Measurements from ENCODE around the gene PRKAR2B. TPM values are rescaled to one million over a fixed set of nuclear protein-coding genes. Genes with fewer than 3 reads are reported as not detected.
A peak's percentile ranks its signal among the peaks of the same experiment; 100 is the strongest.

The PRKAR2B gene
- polyA plus RNA-seq, 2 donors, result 2.9 to 6.5 TPM

GRCh38 chr7:107206136-107206535 lies 161.6 kb downstream of the PRKAR2B start:
- Histone ChIP-seq H3K27ac (ENCODE audit: low read depth in 2 of 2, low read length in 1 of 2) (no peak overlapping the region), H3K27me3 (ENCODE audit: control insufficient read depth in 1 of 2, insufficient read depth in 2 of 2, low read length in 2 of 2) (no peaks in the 10 kb centered on the region), H3K36me3 (ENCODE audit: control insufficient read depth in 2 of 2, insufficient read depth in 2 of 2, low read length in 1 of 2) (peaks cover 15% of the 10 kb centered on the region in 2 donors), H3K4me1 (ENCODE audit: control insufficient read depth in 2 of 2, insufficient read depth in 2 of 2, low read length in 1 of 2) (no peaks in the 10 kb centered on the region), H3K4me3 (ENCODE audit: low read depth in 1 of 2, low read length in 2 of 2) (no peak overlapping the region), H3K9me3 (ENCODE audit: control insufficient read depth in 2 of 2, insufficient read depth in 1 of 2, low read depth in 1 of 2, low read length in 1 of 2) (no peaks in the 10 kb centered on the region)
- WGBS, 2 donors, result 96 to 97% methylated on average over 6 of the region's 6 CpGs

GRCh38 chr7:107206706-107207105 lies 162.2 kb downstream of the PRKAR2B start:
- H3K4me3 ChIP-seq (ENCODE audit: low read depth in 1 of 2, low read length in 2 of 2), result no peak overlapping the region
- peaks cover 14 to 15% of the 10 kb centered on the region in 2 donors for H3K36me3 ChIP-seq (ENCODE audit: control insufficient read depth in 2 of 2, insufficient read depth in 2 of 2, low read length in 1 of 2)
- no peaks in the 10 kb centered on the region for H3K9me3 ChIP-seq (ENCODE audit: control insufficient read depth in 2 of 2, insufficient read depth in 1 of 2, low read depth in 1 of 2, low read length in 1 of 2)
- H3K27me3 ChIP-seq (ENCODE audit: control insufficient read depth in 1 of 2, insufficient read depth in 2 of 2, low read length in 2 of 2), result no peaks in the 10 kb centered on the region
- H3K4me1 ChIP-seq (ENCODE audit: control insufficient read depth in 2 of 2, insufficient read depth in 2 of 2, low read length in 1 of 2), result no peaks in the 10 kb centered on the region
- H3K27ac ChIP-seq (ENCODE audit: low read depth in 2 of 2, low read length in 1 of 2), result no peak overlapping the region
- WGBS, 2 donors, result 58 to 60% methylated on average over 3 of the region's 3 CpGs

GRCh38 chr7:107207459-107207858 lies 163.0 kb downstream of the PRKAR2B start:
- Histone ChIP-seq H3K9me3 (ENCODE audit: control insufficient read depth in 2 of 2, insufficient read depth in 1 of 2, low read depth in 1 of 2, low read length in 1 of 2) (no peaks in the 10 kb centered on the region), H3K27me3 (ENCODE audit: control insufficient read depth in 1 of 2, insufficient read depth in 2 of 2, low read length in 2 of 2) (no peaks in the 10 kb centered on the region), H3K4me1 (ENCODE audit: control insufficient read depth in 2 of 2, insufficient read depth in 2 of 2, low read length in 1 of 2) (no peaks in the 10 kb centered on the region), H3K27ac (ENCODE audit: low read depth in 2 of 2, low read length in 1 of 2) (no peak overlapping the region), H3K36me3 (ENCODE audit: control insufficient read depth in 2 of 2, insufficient read depth in 2 of 2, low read length in 1 of 2) (peaks cover 12 to 15% of the 10 kb centered on the region in 2 donors), H3K4me3 (ENCODE audit: low read depth in 1 of 2, low read length in 2 of 2) (no peak overlapping the region)
- 92 to 97% methylated on average over 5 of the region's 5 CpGs for WGBS, 2 donors

- no peak overlapping the region for H3K4me3 ChIP-seq (ENCODE audit: low read depth in 1 of 2, low read length in 2 of 2)
- H3K27ac ChIP-seq (ENCODE audit: low read depth in 2 of 2, low read length in 1 of 2), result peak overlapping the region in 1 of 2 donors; percentile 30
- H3K4me1 ChIP-seq (ENCODE audit: control insufficient read depth in 2 of 2, insufficient read depth in 2 of 2, low read length in 1 of 2), result no peaks in the 10 kb centered on the region
- H3K9me3 ChIP-seq (ENCODE audit: control insufficient read depth in 2 of 2, insufficient read depth in 1 of 2, low read depth in 1 of 2, low read length in 1 of 2), result no peaks in the 10 kb centered on the region
- no peaks in the 10 kb centered on the region for H3K27me3 ChIP-seq (ENCODE audit: control insufficient read depth in 1 of 2, insufficient read depth in 2 of 2, low read length in 2 of 2)
- WGBS, 2 donors, result 64 to 67% methylated on average over 3 of the region's 3 CpGs
- H3K36me3 ChIP-seq (ENCODE audit: control insufficient read depth in 2 of 2, insufficient read depth in 2 of 2, low read length in 1 of 2), result peaks cover 12 to 15% of the 10 kb centered on the region in 2 donors
These were observed 163.6 kb downstream of the PRKAR2B start for GRCh38 chr7:107208024-107208521.

- Histone ChIP-seq H3K27ac (ENCODE audit: low read depth in 2 of 2, low read length in 1 of 2) (peak overlapping the region; percentile 30 to 44), H3K36me3 (ENCODE audit: control insufficient read depth in 2 of 2, insufficient read depth in 2 of 2, low read length in 1 of 2) (peaks cover 12 to 15% of the 10 kb centered on the region in 2 donors), H3K27me3 (ENCODE audit: control insufficient read depth in 1 of 2, insufficient read depth in 2 of 2, low read length in 2 of 2) (no peaks in the 10 kb centered on the region), H3K4me3 (ENCODE audit: low read depth in 1 of 2, low read length in 2 of 2) (no peak overlapping the region), H3K9me3 (ENCODE audit: control insufficient read depth in 2 of 2, insufficient read depth in 1 of 2, low read depth in 1 of 2, low read length in 1 of 2) (no peaks in the 10 kb centered on the region), H3K4me1 (ENCODE audit: control insufficient read depth in 2 of 2, insufficient read depth in 2 of 2, low read length in 1 of 2) (no peaks in the 10 kb centered on the region)
- WGBS, 2 donors, result 90 to 93% methylated on average over 5 of the region's 5 CpGs
These were observed 164.1 kb downstream of the PRKAR2B start for GRCh38 chr7:107208563-107208962.

- H3K36me3 ChIP-seq (ENCODE audit: control insufficient read depth in 2 of 2, insufficient read depth in 2 of 2, low read length in 1 of 2), result peaks cover 10 to 12% of the 10 kb centered on the region in 2 donors
These were observed 165.1 kb downstream of the PRKAR2B start for GRCh38 chr7:107209565-107209964.

GRCh38 chr7:107210400-107210799 lies 165.9 kb downstream of the PRKAR2B start:
- Histone ChIP-seq H3K27ac (ENCODE audit: low read depth in 2 of 2, low read length in 1 of 2) (no peak overlapping the region), H3K9me3 (ENCODE audit: control insufficient read depth in 2 of 2, insufficient read depth in 1 of 2, low read depth in 1 of 2, low read length in 1 of 2) (no peaks in the 10 kb centered on the region), H3K36me3 (ENCODE audit: control insufficient read depth in 2 of 2, insufficient read depth in 2 of 2, low read length in 1 of 2) (peaks cover 7 to 12% of the 10 kb centered on the region in 2 donors), H3K27me3 (ENCODE audit: control insufficient read depth in 1 of 2, insufficient read depth in 2 of 2, low read length in 2 of 2) (no peaks in the 10 kb centered on the region), H3K4me3 (ENCODE audit: low read depth in 1 of 2, low read length in 2 of 2) (no peak overlapping the region), H3K4me1 (ENCODE audit: control insufficient read depth in 2 of 2, insufficient read depth in 2 of 2, low read length in 1 of 2) (no peaks in the 10 kb centered on the region)
- WGBS, 2 donors, result 98% methylated on average over 4 of the region's 4 CpGs

More at GRCh38 chr7:107209565-107209964, 165.1 kb downstream of the PRKAR2B start:
- 91 to 96% methylated on average over 4 of the region's 4 CpGs for WGBS, 2 donors
- no peak overlapping the region for H3K4me3 ChIP-seq (ENCODE audit: low read depth in 1 of 2, low read length in 2 of 2)
- H3K27me3 ChIP-seq (ENCODE audit: control insufficient read depth in 1 of 2, insufficient read depth in 2 of 2, low read length in 2 of 2), result no peaks in the 10 kb centered on the region
- H3K9me3 ChIP-seq (ENCODE audit: control insufficient read depth in 2 of 2, insufficient read depth in 1 of 2, low read depth in 1 of 2, low read length in 1 of 2), result no peaks in the 10 kb centered on the region
- H3K27ac ChIP-seq (ENCODE audit: low read depth in 2 of 2, low read length in 1 of 2), result no peak overlapping the region
- no peaks in the 10 kb centered on the region for H3K4me1 ChIP-seq (ENCODE audit: control insufficient read depth in 2 of 2, insufficient read depth in 2 of 2, low read length in 1 of 2)

Other genes starting within 250 kb of the PRKAR2B start
- gene PIK3CG, start 179.4 kb upstream of the PRKAR2B start, polyA plus RNA-seq, result under 1 TPM; 0.09 to 0.22 TPM
- 10 to 100 TPM; 48.7 to 58.9 TPM for gene HBP1, start 124.3 kb downstream of the PRKAR2B start, polyA plus RNA-seq